HepG2 (cell line): ENCODE results near the gene CATSPERD. TPM values are rescaled to one million over a fixed set of nuclear protein-coding genes. Genes with fewer than 3 reads are reported as not detected.

ENCODE experiments used
- ATF1 ChIP-seq: IDR thresholded peaks from 2 replicates; pipeline ENCODE4 v1.6.1; 2016; ENCODE audit warnings: mild to moderate bottlenecking, control low read depth
- DPF2 ChIP-seq: sonication (generic); formaldehyde crosslinking; IDR thresholded peaks from 2 replicates; pipeline ENCODE4 v1.4.0; 2020; ENCODE audit warnings: mild to moderate bottlenecking, low read depth, missing genetic modification reagents, borderline replicate concordance
- FOSL2 ChIP-seq: sonication (generic); formaldehyde crosslinking; IDR thresholded peaks from 2 replicates; pipeline ENCODE4 v1.4.0; 2020; ENCODE audit warnings: missing genetic modification reagents
- FOXA3 ChIP-seq: IDR thresholded peaks from 2 replicates; pipeline ENCODE4 v1.6.1; 2016; ENCODE audit warnings: missing genetic modification reagents, missing compliant biosample characterization
- HNF4G ChIP-seq, 2 experiments: sonication (generic) in 1 of 2; formaldehyde crosslinking in 1 of 2; IDR thresholded peaks; 2 replicates each; pipeline versions ENCODE4 v1.4.0 to v1.6.1; 2011 to 2020; ENCODE audit warnings: borderline replicate concordance in 2 of 2, low read depth in 2 of 2, mild to moderate bottlenecking in 2 of 2, low read length in 1 of 2, missing genetic modification reagents in 1 of 2, moderate library complexity in 1 of 2
- HNRNPUL1 ChIP-seq: fragments of 200-400 bp; formaldehyde crosslinking; IDR thresholded peaks from 2 replicates; pipeline ENCODE4 v1.6.1; 2017; ENCODE audit warnings: low read depth, mild to moderate bottlenecking, low read length, moderate library complexity
- NR1H2 ChIP-seq: sonication (generic); formaldehyde crosslinking; IDR thresholded peaks from 2 replicates; pipeline ENCODE4 v1.8.1; 2022; ENCODE audit warnings: low read depth, missing genetic modification reagents, borderline replicate concordance
- PHB2 ChIP-seq: fragments of 450-650 bp; IDR thresholded peaks from 2 replicates; pipeline ENCODE4 v1.6.1; 2018; ENCODE audit not compliant: partially characterized antibody
- TBX2 ChIP-seq: sonication (generic); formaldehyde crosslinking; IDR thresholded peaks from 2 replicates; pipeline ENCODE4 v1.5.0; 2020; ENCODE audit warnings: missing genetic modification reagents, mild to moderate bottlenecking, borderline replicate concordance
- WIZ ChIP-seq: sonication (generic); formaldehyde crosslinking; IDR thresholded peaks from 2 replicates; pipeline ENCODE4 v1.5.1; 2020; ENCODE audit warnings: mild to moderate bottlenecking, missing genetic modification reagents
- ZNF225 ChIP-seq: sonication (generic); formaldehyde crosslinking; IDR thresholded peaks from 2 replicates; pipeline ENCODE4 v1.4.0; 2020; ENCODE audit warnings: mild to moderate bottlenecking, missing genetic modification reagents
- ZNF317 ChIP-seq: sonication (generic); formaldehyde crosslinking; IDR thresholded peaks from 2 replicates; pipeline ENCODE4 v1.5.0; 2020; ENCODE audit warnings: mild to moderate bottlenecking, missing genetic modification reagents
- ZNF652 ChIP-seq: IDR thresholded peaks from 2 replicates; pipeline ENCODE4 v1.6.1; 2016; ENCODE audit warnings: low read depth, borderline replicate concordance
- polyA plus RNA-seq, 8 experiments: library from polyadenylated mRNA; depleted of rRNA in 3 of 8; stranded (reverse) in 7 of 8; unstranded in 1 of 8; fragments of >200 nt; fragmentation: Illumina TruSeq in 4 of 8; extraction: Trizol in 4 of 8; gene quantifications; 2 replicates each; pipeline versions ENCODE4 v1.2.1 to v1.2.3, GENCODE V29; 2011 to 2016; ENCODE audit warnings: low read depth in 4 of 8, missing spikeins in 1 of 8, mixed read lengths in 1 of 8; ENCODE audit not compliant: insufficient read depth in 1 of 8
- total RNA-seq, 5 experiments: library from RNA; depleted of rRNA; stranded (reverse); fragments of >200 nt; fragmentation: Illumina TruSeq; extraction: Trizol; gene quantifications; 2 replicates each; pipeline ENCODE4 v1.2.3, GENCODE V29; 2016; ENCODE audit warnings: low read depth in 1 of 5
- TF ChIP-seq, protein P1 (sequence below): sonication (generic); formaldehyde crosslinking; IDR thresholded peaks from 2 replicates; pipeline ENCODE4 v1.4.0; 2020; ENCODE audit warnings: mild to moderate bottlenecking, missing genetic modification reagents
- TF ChIP-seq, protein P2 (sequence below): sonication (generic); formaldehyde crosslinking; IDR thresholded peaks from 2 replicates; pipeline ENCODE4 v1.5.0; 2020; ENCODE audit warnings: mild to moderate bottlenecking, missing genetic modification reagents
- TF ChIP-seq, protein P3 (sequence below): sonication (generic); formaldehyde crosslinking; IDR thresholded peaks from 2 replicates; pipeline ENCODE4 v1.4.0; 2020; ENCODE audit warnings: missing genetic modification reagents
- TF ChIP-seq, protein P4 (sequence below): sonication (generic); formaldehyde crosslinking; IDR thresholded peaks from 2 replicates; pipeline ENCODE4 v1.5.0; 2020; ENCODE audit warnings: mild to moderate bottlenecking, missing genetic modification reagents, moderate library complexity
- TF ChIP-seq, protein P5 (sequence below): sonication (generic); formaldehyde crosslinking; IDR thresholded peaks from 2 replicates; pipeline ENCODE4 v1.4.0; 2020; ENCODE audit warnings: missing genetic modification reagents, mild to moderate bottlenecking, borderline replicate concordance

Gene CATSPERD
- total and polyA plus RNA-seq, 2 of the 13 experiments (the other 11 are each of a cell fraction or from before 2014, with no cell fraction given), result 0.04 TPM; not detected in 1

DNA sequence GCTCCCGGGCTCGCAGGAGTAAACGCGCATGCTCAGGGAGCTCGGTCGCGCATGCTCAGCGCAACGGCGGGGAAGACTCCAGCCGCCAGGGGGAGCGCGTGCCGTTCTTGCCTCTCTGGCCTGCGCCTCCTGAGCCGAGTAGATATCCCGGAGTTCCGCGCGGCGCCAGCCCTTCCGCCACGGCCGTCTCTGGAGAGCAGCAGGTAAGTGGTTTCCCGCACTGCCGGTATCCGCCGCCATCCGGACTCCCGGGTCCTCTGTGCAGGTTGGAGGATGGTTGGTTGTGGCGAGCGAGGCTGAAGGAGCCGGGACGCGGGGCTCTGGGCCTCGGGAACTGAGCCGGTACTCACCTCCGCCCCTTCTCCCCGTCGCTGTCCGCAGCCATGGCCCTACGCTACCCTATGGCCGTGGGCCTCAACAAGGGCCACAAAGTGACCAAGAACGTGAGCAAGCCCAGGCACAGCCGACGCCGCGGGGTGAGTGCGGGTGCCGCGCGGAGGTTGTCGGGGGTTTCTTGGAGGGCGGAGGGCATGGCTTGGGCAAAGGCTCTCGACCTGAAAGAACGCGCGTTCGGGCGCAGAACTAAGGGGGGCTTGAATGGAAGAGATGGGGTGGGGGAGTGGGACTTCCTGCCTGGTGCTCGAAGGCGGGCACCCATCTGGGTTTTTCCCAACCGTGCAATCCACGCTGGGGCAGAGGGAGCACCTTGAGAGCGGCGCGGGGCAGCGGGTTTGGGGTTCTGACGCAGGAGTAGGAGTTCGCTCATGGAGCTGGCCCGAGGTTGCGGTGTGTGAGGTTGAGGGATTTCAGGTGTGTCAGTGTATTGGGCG is 30.1 kb upstream of the CATSPERD start, which contains the start of gene RPL36 (continued):
- TF ChIP-seq HNRNPUL1 (no peak), NR1H2 (CRISPR knock-in tag) (peak; percentile 89; the same call in 1 of the 2 replicates), FOXA3 (peak; percentile 42; the same call in 1 of the 2 replicates), ATF1 (CRISPR knock-in tag) (no peak), ZNF317 (CRISPR knock-in tag) (peak; percentile 24; the same call in 1 of the 2 replicates), DPF2 (CRISPR knock-in tag) (peak; percentile 31; the same call in 1 of the 2 replicates), PHB2 (no peak), TBX2 (CRISPR knock-in tag) (peak; percentile 88; the same call in 1 of the 2 replicates), HNF4G (IDR thresholded peaks at IDR 0.05; ENCODE audit: borderline replicate concordance, low read depth, low read length) (no peak), HNF4G (CRISPR knock-in tag; IDR thresholded peaks at IDR 0.05; ENCODE audit: borderline replicate concordance, low read depth) (peak; percentile 64; the same call in 1 of the 2 replicates), ZNF652 (CRISPR knock-in tag) (no peak), ZNF225 (peak; percentile 73; the same call in 1 of the 2 replicates), FOSL2 (CRISPR knock-in tag) (peak; percentile 11; the same call in 1 of the 2 replicates), WIZ (CRISPR knock-in tag) (no peak)
- TF ChIP-seq, protein P1, sequence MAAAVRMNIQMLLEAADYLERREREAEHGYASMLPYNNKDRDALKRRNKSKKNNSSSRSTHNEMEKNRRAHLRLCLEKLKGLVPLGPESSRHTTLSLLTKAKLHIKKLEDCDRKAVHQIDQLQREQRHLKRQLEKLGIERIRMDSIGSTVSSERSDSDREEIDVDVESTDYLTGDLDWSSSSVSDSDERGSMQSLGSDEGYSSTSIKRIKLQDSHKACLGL (CRISPR knock-in tag), result peak; percentile 85
- TF ChIP-seq, protein P2, sequence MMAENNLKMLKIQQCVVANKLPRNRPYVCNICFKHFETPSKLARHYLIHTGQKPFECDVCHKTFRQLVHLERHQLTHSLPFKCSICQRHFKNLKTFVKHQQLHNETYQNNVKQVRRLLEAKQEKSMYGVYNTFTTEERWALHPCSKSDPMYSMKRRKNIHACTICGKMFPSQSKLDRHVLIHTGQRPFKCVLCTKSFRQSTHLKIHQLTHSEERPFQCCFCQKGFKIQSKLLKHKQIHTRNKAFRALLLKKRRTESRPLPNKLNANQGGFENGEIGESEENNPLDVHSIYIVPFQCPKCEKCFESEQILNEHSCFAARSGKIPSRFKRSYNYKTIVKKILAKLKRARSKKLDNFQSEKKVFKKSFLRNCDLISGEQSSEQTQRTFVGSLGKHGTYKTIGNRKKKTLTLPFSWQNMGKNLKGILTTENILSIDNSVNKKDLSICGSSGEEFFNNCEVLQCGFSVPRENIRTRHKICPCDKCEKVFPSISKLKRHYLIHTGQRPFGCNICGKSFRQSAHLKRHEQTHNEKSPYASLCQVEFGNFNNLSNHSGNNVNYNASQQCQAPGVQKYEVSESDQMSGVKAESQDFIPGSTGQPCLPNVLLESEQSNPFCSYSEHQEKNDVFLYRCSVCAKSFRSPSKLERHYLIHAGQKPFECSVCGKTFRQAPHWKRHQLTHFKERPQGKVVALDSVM (CRISPR knock-in tag), result no peak; the same call in 1 of the 2 replicates
- TF ChIP-seq, protein P3, sequence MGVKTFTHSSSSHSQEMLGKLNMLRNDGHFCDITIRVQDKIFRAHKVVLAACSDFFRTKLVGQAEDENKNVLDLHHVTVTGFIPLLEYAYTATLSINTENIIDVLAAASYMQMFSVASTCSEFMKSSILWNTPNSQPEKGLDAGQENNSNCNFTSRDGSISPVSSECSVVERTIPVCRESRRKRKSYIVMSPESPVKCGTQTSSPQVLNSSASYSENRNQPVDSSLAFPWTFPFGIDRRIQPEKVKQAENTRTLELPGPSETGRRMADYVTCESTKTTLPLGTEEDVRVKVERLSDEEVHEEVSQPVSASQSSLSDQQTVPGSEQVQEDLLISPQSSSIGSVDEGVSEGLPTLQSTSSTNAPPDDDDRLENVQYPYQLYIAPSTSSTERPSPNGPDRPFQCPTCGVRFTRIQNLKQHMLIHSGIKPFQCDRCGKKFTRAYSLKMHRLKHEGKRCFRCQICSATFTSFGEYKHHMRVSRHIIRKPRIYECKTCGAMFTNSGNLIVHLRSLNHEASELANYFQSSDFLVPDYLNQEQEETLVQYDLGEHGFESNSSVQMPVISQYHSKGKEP (CRISPR knock-in tag), result 0 out of 2 replicates have a peak, but pooled peaks have one; percentile 69
- TF ChIP-seq, protein P4, sequence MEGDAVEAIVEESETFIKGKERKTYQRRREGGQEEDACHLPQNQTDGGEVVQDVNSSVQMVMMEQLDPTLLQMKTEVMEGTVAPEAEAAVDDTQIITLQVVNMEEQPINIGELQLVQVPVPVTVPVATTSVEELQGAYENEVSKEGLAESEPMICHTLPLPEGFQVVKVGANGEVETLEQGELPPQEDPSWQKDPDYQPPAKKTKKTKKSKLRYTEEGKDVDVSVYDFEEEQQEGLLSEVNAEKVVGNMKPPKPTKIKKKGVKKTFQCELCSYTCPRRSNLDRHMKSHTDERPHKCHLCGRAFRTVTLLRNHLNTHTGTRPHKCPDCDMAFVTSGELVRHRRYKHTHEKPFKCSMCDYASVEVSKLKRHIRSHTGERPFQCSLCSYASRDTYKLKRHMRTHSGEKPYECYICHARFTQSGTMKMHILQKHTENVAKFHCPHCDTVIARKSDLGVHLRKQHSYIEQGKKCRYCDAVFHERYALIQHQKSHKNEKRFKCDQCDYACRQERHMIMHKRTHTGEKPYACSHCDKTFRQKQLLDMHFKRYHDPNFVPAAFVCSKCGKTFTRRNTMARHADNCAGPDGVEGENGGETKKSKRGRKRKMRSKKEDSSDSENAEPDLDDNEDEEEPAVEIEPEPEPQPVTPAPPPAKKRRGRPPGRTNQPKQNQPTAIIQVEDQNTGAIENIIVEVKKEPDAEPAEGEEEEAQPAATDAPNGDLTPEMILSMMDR (CRISPR knock-in tag), result peak; percentile 98
- TF ChIP-seq, protein P5, sequence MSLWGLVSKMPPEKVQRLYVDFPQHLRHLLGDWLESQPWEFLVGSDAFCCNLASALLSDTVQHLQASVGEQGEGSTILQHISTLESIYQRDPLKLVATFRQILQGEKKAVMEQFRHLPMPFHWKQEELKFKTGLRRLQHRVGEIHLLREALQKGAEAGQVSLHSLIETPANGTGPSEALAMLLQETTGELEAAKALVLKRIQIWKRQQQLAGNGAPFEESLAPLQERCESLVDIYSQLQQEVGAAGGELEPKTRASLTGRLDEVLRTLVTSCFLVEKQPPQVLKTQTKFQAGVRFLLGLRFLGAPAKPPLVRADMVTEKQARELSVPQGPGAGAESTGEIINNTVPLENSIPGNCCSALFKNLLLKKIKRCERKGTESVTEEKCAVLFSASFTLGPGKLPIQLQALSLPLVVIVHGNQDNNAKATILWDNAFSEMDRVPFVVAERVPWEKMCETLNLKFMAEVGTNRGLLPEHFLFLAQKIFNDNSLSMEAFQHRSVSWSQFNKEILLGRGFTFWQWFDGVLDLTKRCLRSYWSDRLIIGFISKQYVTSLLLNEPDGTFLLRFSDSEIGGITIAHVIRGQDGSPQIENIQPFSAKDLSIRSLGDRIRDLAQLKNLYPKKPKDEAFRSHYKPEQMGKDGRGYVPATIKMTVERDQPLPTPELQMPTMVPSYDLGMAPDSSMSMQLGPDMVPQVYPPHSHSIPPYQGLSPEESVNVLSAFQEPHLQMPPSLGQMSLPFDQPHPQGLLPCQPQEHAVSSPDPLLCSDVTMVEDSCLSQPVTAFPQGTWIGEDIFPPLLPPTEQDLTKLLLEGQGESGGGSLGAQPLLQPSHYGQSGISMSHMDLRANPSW (CRISPR knock-in tag), result no peak; the same call in 1 of the 2 replicates
